Common myeloid progenitor, CD34-positive (primary cell): ENCODE measurements around the gene DAG1.

Source experiments
- CTCF ChIA-PET: fragments of 350-600 bp; sonication (Branson Sonifier 250); formaldehyde crosslinking; loops from one replicate; lab custom pipeline; 2021; ENCODE audit warnings: antibody characterized with exemption; lab: Charles Lee
- POLR2A ChIA-PET: fragments of 350-600 bp; sonication (Branson Sonifier 250); formaldehyde crosslinking; loops from one replicate; lab custom pipeline; 2021; ENCODE audit warnings: antibody characterized with exemption; lab: Charles Lee
- DNase-seq, 3 donors: peaks; one replicate each; pipeline versions ENCODE4 v3.0.0 to v3.0.0-alpha.2; 2013
- H3K27ac ChIP-seq, 2 experiments: 1 replicate in 1 of 2; 2 replicates in 1 of 2; pipeline ENCODE4 v1.7.0; 2013; ENCODE audit warnings: inconsistent platforms in 2 of 2, low read length in 2 of 2, mild to moderate bottlenecking in 2 of 2, low read depth in 1 of 2, moderate library complexity in 1 of 2; ENCODE audit not compliant: severe bottlenecking in 2 of 2, insufficient read depth in 1 of 2, poor library complexity in 1 of 2
- H3K27me3 ChIP-seq, 5 experiments: replicated peaks in 2 of 5; 1 replicate in 3 of 5; 2 replicates in 2 of 5; pipeline versions ENCODE4 v1.6.1 to v1.7.0; 2013; ENCODE audit warnings: low read length in 4 of 5, mild to moderate bottlenecking in 2 of 5, moderate library complexity in 2 of 5, inconsistent platforms in 1 of 5; ENCODE audit not compliant: insufficient read depth in 5 of 5, control insufficient read depth in 4 of 5
- H3K36me3 ChIP-seq, 4 experiments: 1 replicate in 2 of 4; 2 replicates in 2 of 4; pipeline versions ENCODE4 v1.6.1 to v1.7.0; 2013; ENCODE audit warnings: low read length in 3 of 4, control low read depth in 1 of 4, mild to moderate bottlenecking in 1 of 4; ENCODE audit not compliant: control insufficient read depth in 4 of 4, insufficient read depth in 4 of 4
- H3K4me1 ChIP-seq, 4 experiments: 1 replicate in 3 of 4; 2 replicates in 1 of 4; pipeline versions ENCODE4 v1.6.1 to v1.7.1; 2013; ENCODE audit warnings: low read length in 3 of 4, mild to moderate bottlenecking in 3 of 4, control low read depth in 1 of 4, inconsistent platforms in 1 of 4, moderate library complexity in 1 of 4; ENCODE audit not compliant: control insufficient read depth in 4 of 4, insufficient read depth in 4 of 4; ENCODE audit errors: control extremely low read depth in 1 of 4
- H3K4me3 ChIP-seq, 7 experiments: 1 replicate in 4 of 7; 2 replicates in 3 of 7; pipeline versions ENCODE4 v1.5.1 to v1.7.0; 2013; ENCODE audit warnings: mild to moderate bottlenecking in 7 of 7, low read length in 6 of 7, moderate library complexity in 6 of 7, inconsistent platforms in 2 of 7, low read depth in 2 of 7, control low read depth in 1 of 7; ENCODE audit not compliant: insufficient read depth in 4 of 7, control insufficient read depth in 1 of 7; ENCODE audit errors: extremely low read depth in 1 of 7
- H3K9me3 ChIP-seq, 5 experiments: 1 replicate in 4 of 5; 2 replicates in 1 of 5; pipeline versions ENCODE4 v1.6.1 to v1.7.1; 2013; ENCODE audit warnings: low read length in 4 of 5, mild to moderate bottlenecking in 2 of 5, inconsistent platforms in 1 of 5, low read depth in 1 of 5, moderate library complexity in 1 of 5; ENCODE audit not compliant: control insufficient read depth in 4 of 5, insufficient read depth in 2 of 5; ENCODE audit errors: control extremely low read depth in 1 of 5
- WGBS: methylation state at CpG from one replicate; pipeline ENCODE4 v1.1.5; 2013; ENCODE audit not compliant: insufficient coverage; 5-methylcytosine and 5-hydroxymethylcytosine counted together

Gene DAG1

GRCh38 chr3:49519916-49520385, 49.9 kb downstream of the DAG1 start:
- POLR2A ChIA-PET, result no interaction called here
- no peak overlapping the region for H3K4me3 ChIP-seq

GRCh38 chr3:49523756-49524747, 54.0 kb downstream of the DAG1 start:
- Histone ChIP-seq H3K27me3 (no peaks in the 10 kb centered on the region), H3K36me3 (no peaks in the 10 kb centered on the region), H3K9me3 (no peaks in the 10 kb centered on the region), H3K4me1 (peaks cover 0 to 5% (median 4%) of the 10 kb centered on the region in 4 experiments), H3K27ac (no peak overlapping the region), H3K4me3 (no peak overlapping the region)
- POLR2A ChIA-PET, result interaction anchor here (0.5 kb wide), 1 partner anchor 125 kb away, joined by 3 read pairs; no protein-coding TSS in a partner anchor
- CTCF ChIA-PET, result interaction anchor here (1.8 kb wide), 1 partner anchor 16 kb away, joined by 6 read pairs; no protein-coding TSS in a partner anchor
- WGBS, result 77% methylated on average over 5 of the region's 5 CpGs
- DNase-seq, result peak in 2 of 3 donors; percentile 17 to 20

More at GRCh38 chr3:49519916-49520385, 49.9 kb downstream of the DAG1 start:
- no peaks in the 10 kb centered on the region for H3K27me3 ChIP-seq
- no peak for DNase-seq
- peaks cover 0 to 5% (median 4%) of the 10 kb centered on the region in 4 experiments for H3K4me1 ChIP-seq
- WGBS, result 95% methylated on average over 2 of the region's 2 CpGs
- CTCF ChIA-PET, result interaction anchor here (0.9 to 1.6 kb wide), 2 partner anchors 18 to 21 kb away, joined by 3 to 5 read pairs; no protein-coding TSS in a partner anchor
- peaks cover 0 to 9% (median 7%) of the 10 kb centered on the region in 4 experiments for H3K36me3 ChIP-seq
- no peak overlapping the region for H3K27ac ChIP-seq
- H3K9me3 ChIP-seq, result no peaks in the 10 kb centered on the region

- Histone ChIP-seq H3K4me3 (no peak overlapping the region), H3K9me3 (no peaks in the 10 kb centered on the region), H3K36me3 (peaks cover 0 to 25% (median 22%) of the 10 kb centered on the region in 4 experiments), H3K27me3 (no peaks in the 10 kb centered on the region), H3K4me1 (no peaks in the 10 kb centered on the region), H3K27ac (no peak overlapping the region)
- DNase-seq, result no peak
- POLR2A ChIA-PET, result no interaction called here
- CTCF ChIA-PET, result interaction anchor here (0.9 to 5.2 kb wide), 2 partner anchors 10 to 12 kb away, joined by 3 to 20 read pairs; no protein-coding TSS in a partner anchor
Measured at GRCh38 chr3:49529567-49529966, 59.5 kb downstream of the DAG1 start.

GRCh38 chr3:49530231-49530630, 60.2 kb downstream of the DAG1 start:
- peaks cover 0 to 25% (median 22%) of the 10 kb centered on the region in 4 experiments for H3K36me3 ChIP-seq
- 92% methylated on average over 5 of the region's 5 CpGs for WGBS
- ChIA-PET POLR2A (no interaction called here), CTCF (interaction anchor here (0.9 to 5.2 kb wide), 3 partner anchors 9 to 12 kb away, joined by 3 to 20 read pairs (median 5); no protein-coding TSS in a partner anchor)
- H3K4me1 ChIP-seq, result no peaks in the 10 kb centered on the region
- H3K27ac ChIP-seq, result no peak overlapping the region
- H3K9me3 ChIP-seq, result no peaks in the 10 kb centered on the region
- DNase-seq, result no peak
- H3K27me3 ChIP-seq, result no peaks in the 10 kb centered on the region
- no peak overlapping the region for H3K4me3 ChIP-seq

GRCh38 chr3:49530701-49531100, 60.6 kb downstream of the DAG1 start:
- CTCF ChIA-PET, result interaction anchor here (1.5 to 5.2 kb wide), 2 partner anchors 9 to 10 kb away, joined by 5 to 20 read pairs; no protein-coding TSS in a partner anchor
- Histone ChIP-seq H3K27me3 (no peaks in the 10 kb centered on the region), H3K9me3 (no peaks in the 10 kb centered on the region), H3K36me3 (peaks cover 0 to 25% (median 22%) of the 10 kb centered on the region in 4 experiments), H3K4me3 (no peak overlapping the region), H3K4me1 (no peaks in the 10 kb centered on the region), H3K27ac (no peak overlapping the region)
- 97% methylated on average over 8 of the region's 8 CpGs for WGBS
- POLR2A ChIA-PET, result no interaction called here
- DNase-seq, result no peak

GRCh38 chr3:49531218-49531617, 61.2 kb downstream of the DAG1 start:
- POLR2A ChIA-PET, result interaction anchor here (0.6 kb wide), 1 partner anchor 30 kb away, joined by 3 read pairs; no protein-coding TSS in a partner anchor
- H3K9me3 ChIP-seq, result no peaks in the 10 kb centered on the region
- over 99% methylated on average over 9 of the region's 10 CpGs for WGBS
- no peak overlapping the region for H3K4me3 ChIP-seq
- CTCF ChIA-PET, result interaction anchor here (1.5 to 5.2 kb wide), 2 partner anchors 9 to 10 kb away, joined by 5 to 20 read pairs; no protein-coding TSS in a partner anchor
- no peaks in the 10 kb centered on the region for H3K4me1 ChIP-seq
- H3K27me3 ChIP-seq, result no peaks in the 10 kb centered on the region
- H3K27ac ChIP-seq, result no peak overlapping the region
- DNase-seq, result no peak
- peaks cover 0 to 25% (median 22%) of the 10 kb centered on the region in 4 experiments for H3K36me3 ChIP-seq
